NCI-H146 (cell line): ENCODE results near the gene KRTAP5-10.
"Not testable (repeated sequence)": the region's sequence is repeated elsewhere in the genome, so short reads cannot be mapped to it uniquely, and the experiment has no call there.

Source experiments
- DNase-seq: peaks from one replicate; lab custom pipeline; 2025; lab: John Stamatoyannopoulos, UW

KRTAP5-10 gene

GRCh38 chr11:71565263-71565662 lies at the start of gene KRTAP5-10:
KRTAP5-10 (plus strand) TSS chr11:71565563; CDS start chr11:71565588, 25 bp downstream.
- no peak for DNase-seq

GRCh38 chr11:71518506-71519471 lies 46.6 kb upstream of the KRTAP5-10 start:
- no peak for DNase-seq

GRCh38 chr11:71519546-71519945 lies 45.8 kb upstream of the KRTAP5-10 start:
- no peak for DNase-seq

- DNase-seq = no peak
These were observed 40.0 kb upstream of the KRTAP5-10 start for GRCh38 chr11:71525188-71525937.

- DNase-seq = no peak
These were observed 39.3 kb upstream of the KRTAP5-10 start for GRCh38 chr11:71525938-71526495.

GRCh38 chr11:71526796-71527575 lies 38.4 kb upstream of the KRTAP5-10 start, which contains the start of gene KRTAP5-7:
KRTAP5-7 (plus strand) TSS chr11:71527267; CDS start chr11:71527301, 34 bp downstream.
- not testable (repeated sequence) for DNase-seq

- no peak for DNase-seq
These were observed 37.7 kb upstream of the KRTAP5-10 start for GRCh38 chr11:71527576-71528210.

- no peak for DNase-seq
These were observed 34.8 kb upstream of the KRTAP5-10 start for GRCh38 chr11:71530602-71531001.

GRCh38 chr11:71532036-71532610 lies 33.2 kb upstream of the KRTAP5-10 start:
- DNase-seq = no peak

- DNase-seq = not testable (repeated sequence)
These were observed 30.4 kb upstream of the KRTAP5-10 start for GRCh38 chr11:71534711-71535608.

GRCh38 chr11:71535825-71536224 lies 29.5 kb upstream of the KRTAP5-10 start:
- no peak for DNase-seq

- DNase-seq = no peak
These were observed 27.8 kb upstream of the KRTAP5-10 start for GRCh38 chr11:71537537-71537936.

- not testable (repeated sequence) for DNase-seq
These were observed 27.2 kb upstream of the KRTAP5-10 start, which contains the start of gene KRTAP5-8 for GRCh38 chr11:71537977-71538665. KRTAP5-8 (plus strand) TSS chr11:71538025; CDS start chr11:71538056, 31 bp downstream.

GRCh38 chr11:71538666-71538990 lies 26.7 kb upstream of the KRTAP5-10 start:
- no peak for DNase-seq

GRCh38 chr11:71539017-71539416 lies 26.3 kb upstream of the KRTAP5-10 start:
- DNase-seq = no peak

GRCh38 chr11:71539971-71540370 lies 25.4 kb upstream of the KRTAP5-10 start:
- DNase-seq = not testable (repeated sequence)

- not testable (repeated sequence) for DNase-seq
These were observed 24.6 kb upstream of the KRTAP5-10 start for GRCh38 chr11:71540521-71541304.

GRCh38 chr11:71542382-71542781 lies 23.0 kb upstream of the KRTAP5-10 start:
- DNase-seq = no peak
